ENCODE data around the gene CNPY3.

GRCh38 chr6:42979523-42980177 lies 50.4 kb downstream of the CNPY3 start:
- TF ChIP-seq CTCF (IDR thresholded peaks at IDR 0.05; ENCODE audit: low read depth, low read length): no peak
- no peak for TF ChIP-seq EZH2phosphoT487 (IDR thresholded peaks at IDR 0.05; ENCODE audit: low read depth)

Measured in OCI-LY3 (cell line).